Measurements from ENCODE around the gene FAM107B. TPM values are rescaled to one million over a fixed set of nuclear protein-coding genes. Genes with fewer than 3 reads are reported as not detected.

Gene FAM107B
- total and polyA plus RNA-seq, 2 of the 4 experiments (the other 2 are of a cell fraction) = 26.4 to 27.1 TPM

- BruUV-seq (replicated peaks) = no TSS peak
- Histone ChIP-seq H2BK5ac (ENCODE audit: low read depth, low read length, poor library complexity, severe bottlenecking) (peak overlapping the region; percentile 90), H3K56ac (ENCODE audit: extremely low read depth, insufficient read depth, low read length) (peak overlapping the region; percentile 37; the same call in 1 of the 2 replicates), H3K4ac (ENCODE audit: low read depth, low read length) (peak overlapping the region; percentile 85; the same call in 1 of the 2 replicates), H3K4me3 (ENCODE audit: insufficient read depth, low read depth, low read length) (peak overlapping the region; percentile 3; the same call in 1 of the 2 replicates), H4K91ac (ENCODE audit: insufficient read depth, low read depth, low read length) (peak overlapping the region; percentile 88; the same call in 1 of the 2 replicates), H3K9me3 (ENCODE audit: control insufficient read depth, insufficient read depth, low read length) (peaks cover 5% of the 10 kb centered on the region), H2AK5ac (ENCODE audit: low read depth, low read length) (no peak overlapping the region), H4K20me1 (ENCODE audit: insufficient read depth, low read length) (no peaks in the 10 kb centered on the region), H3K18ac (ENCODE audit: low read depth, low read length) (peak overlapping the region; percentile 76), H2AFZ (replicated peaks; ENCODE audit: low read length, poor library complexity) (no peak overlapping the region), H2AK9ac (replicated peaks; ENCODE audit: low read depth, low read length, poor library complexity) (no peak overlapping the region), H3K27me3 (ENCODE audit: control insufficient read depth, insufficient read depth, low read length) (no peaks in the 10 kb centered on the region), H3K27ac (ENCODE audit: insufficient read depth, low read length) (peak overlapping the region; percentile 91), H3K9me1 (ENCODE audit: insufficient read depth, low read length) (peaks cover 8% of the 10 kb centered on the region; the same call in 1 of the 2 replicates), H2BK120ac (ENCODE audit: low read depth, low read length) (peak overlapping the region; percentile 79; the same call in 1 of the 2 replicates), H3K14ac (replicated peaks; ENCODE audit: low read depth, low read length) (peak overlapping the region; percentile 93; the same call in 1 of the 2 replicates), H3K9ac (ENCODE audit: low read depth, low read length) (peak overlapping the region; percentile 50), H3K36me3 (ENCODE audit: control insufficient read depth, insufficient read depth, low read length) (no peaks in the 10 kb centered on the region), H3K23ac (ENCODE audit: low read depth, low read length) (peak overlapping the region; percentile 64; the same call in 1 of the 2 replicates), H4K5ac (ENCODE audit: low read depth, low read length) (peak overlapping the region; percentile 100), H2BK20ac (ENCODE audit: low read depth, low read length) (peak overlapping the region; percentile 90), H3K79me1 (ENCODE audit: low read depth in 1 of 2, low read length in 2 of 2) (no peaks in the 10 kb centered on the region), H3K4me1 (ENCODE audit: control insufficient read depth, insufficient read depth, low read length) (peaks cover 9% of the 10 kb centered on the region), H4K8ac (ENCODE audit: low read depth in 2 of 2, low read length in 2 of 2) (peak overlapping the region; percentile 45 to 87), H2BK15ac (ENCODE audit: low read depth, low read length) (peak overlapping the region; percentile 50; the same call in 2 of the 3 replicates), H3K4me2 (ENCODE audit: low read depth, low read length) (peak overlapping the region; percentile 64)
- DNase-seq = peak; percentile 84
- intact Hi-C loops (cut with micrococcal nuclease) = no loop called here
- dilution Hi-C loops (cut with HindIII; ENCODE audit: low sequenced_read_pairs, unreplicated experiment) = no loop called here
- 0% methylated on average over 2 of the region's 6 CpGs; no CpG with 5 or more reads in 1 of the 2 experiments for WGBS, 2 experiments (ENCODE audit: extremely low coverage in 2 of 2, insufficient read length in 1 of 2)
- in situ Hi-C loops (cut with MboI; ENCODE audit: low sequenced_read_pairs) = loop anchor here (10.0 kb wide), 1 partner anchor 693 kb away; no protein-coding TSS in a partner anchor
- ATAC-seq (ENCODE audit: low read depth) = peak; percentile 38
- no peak for TF ChIP-seq CTCF (conservative IDR thresholded peaks at IDR 0.05; ENCODE audit: low read depth, low read length)
- CTCF ChIA-PET = interaction anchor here (0.5 to 1.3 kb wide), 2 partner anchors 90 to 828 kb away, joined by 3 read pairs; no protein-coding TSS in a partner anchor
- POLR2A ChIA-PET (ENCODE audit: unreplicated experiment) = no interaction called here
Measured at GRCh38 chr10:14487488-14487883, 287.2 kb downstream of the FAM107B start.

Data from IMR-90 (cell line).